GM12874 (cell line): ENCODE data around the gene TCF7L2.

Source experiments
- TF ChIP-seq, protein P1 (sequence below): IDR thresholded peaks from 2 replicates; pipeline ENCODE4 v1.5.1; 2011; ENCODE audit warnings: low read depth, mild to moderate bottlenecking, control low read depth, low read length, moderate library complexity; ENCODE audit not compliant: insufficient read depth

The TCF7L2 gene

DNA sequence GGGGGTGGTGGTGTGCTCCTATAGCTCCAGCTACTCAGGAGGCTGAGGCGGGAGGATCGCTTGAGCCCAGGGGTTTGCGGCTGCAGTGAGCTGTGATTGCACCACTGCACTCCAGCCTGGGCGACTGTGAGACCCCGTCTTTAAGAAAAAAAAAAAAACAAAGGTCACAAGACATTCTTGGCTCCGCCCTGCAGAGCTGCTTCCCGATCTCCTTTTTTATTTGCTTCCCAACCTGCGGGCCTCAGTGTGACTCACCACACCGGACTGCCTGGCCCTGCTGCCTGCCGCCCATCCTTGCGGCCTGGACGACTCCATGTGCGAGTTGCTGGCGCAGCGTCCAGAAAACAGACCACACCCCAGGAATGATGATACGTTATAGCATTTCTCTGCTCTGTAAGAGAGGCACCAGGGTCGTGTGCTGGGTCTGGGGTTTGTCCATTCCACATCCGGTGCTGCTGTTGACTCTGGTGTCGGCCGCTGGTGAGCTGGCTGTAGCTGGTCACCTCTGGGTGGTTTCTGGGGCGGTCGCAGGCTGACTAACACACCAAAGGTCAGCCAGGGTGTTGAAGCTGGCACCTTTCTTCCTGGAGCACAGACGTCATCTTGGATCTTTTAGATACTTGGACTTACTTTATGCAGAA, 123.6 kb downstream of the TCF7L2 start:
- TF ChIP-seq, protein P1, sequence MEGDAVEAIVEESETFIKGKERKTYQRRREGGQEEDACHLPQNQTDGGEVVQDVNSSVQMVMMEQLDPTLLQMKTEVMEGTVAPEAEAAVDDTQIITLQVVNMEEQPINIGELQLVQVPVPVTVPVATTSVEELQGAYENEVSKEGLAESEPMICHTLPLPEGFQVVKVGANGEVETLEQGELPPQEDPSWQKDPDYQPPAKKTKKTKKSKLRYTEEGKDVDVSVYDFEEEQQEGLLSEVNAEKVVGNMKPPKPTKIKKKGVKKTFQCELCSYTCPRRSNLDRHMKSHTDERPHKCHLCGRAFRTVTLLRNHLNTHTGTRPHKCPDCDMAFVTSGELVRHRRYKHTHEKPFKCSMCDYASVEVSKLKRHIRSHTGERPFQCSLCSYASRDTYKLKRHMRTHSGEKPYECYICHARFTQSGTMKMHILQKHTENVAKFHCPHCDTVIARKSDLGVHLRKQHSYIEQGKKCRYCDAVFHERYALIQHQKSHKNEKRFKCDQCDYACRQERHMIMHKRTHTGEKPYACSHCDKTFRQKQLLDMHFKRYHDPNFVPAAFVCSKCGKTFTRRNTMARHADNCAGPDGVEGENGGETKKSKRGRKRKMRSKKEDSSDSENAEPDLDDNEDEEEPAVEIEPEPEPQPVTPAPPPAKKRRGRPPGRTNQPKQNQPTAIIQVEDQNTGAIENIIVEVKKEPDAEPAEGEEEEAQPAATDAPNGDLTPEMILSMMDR: no peak

DNA sequence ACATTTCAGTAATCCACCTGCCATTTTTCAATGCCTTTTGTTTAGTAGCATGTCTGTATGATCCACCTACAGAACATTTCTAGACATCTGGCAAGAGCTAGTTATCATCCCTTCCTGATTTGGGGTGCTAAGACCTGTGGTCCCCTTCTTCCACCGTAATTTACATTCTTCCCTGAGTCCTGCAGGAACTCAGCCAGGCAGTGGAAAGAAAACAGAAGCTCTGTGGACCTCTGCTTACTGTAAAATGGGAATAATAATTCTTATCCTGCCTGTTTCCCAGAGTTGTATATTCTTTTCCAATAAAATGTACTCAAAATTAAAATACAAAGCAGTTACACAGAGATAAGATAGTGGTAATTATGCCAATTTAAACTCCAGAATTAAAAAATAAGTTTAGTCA, 126.9 kb downstream of the TCF7L2 start:
- TF ChIP-seq, protein P1: no peak

DNA sequence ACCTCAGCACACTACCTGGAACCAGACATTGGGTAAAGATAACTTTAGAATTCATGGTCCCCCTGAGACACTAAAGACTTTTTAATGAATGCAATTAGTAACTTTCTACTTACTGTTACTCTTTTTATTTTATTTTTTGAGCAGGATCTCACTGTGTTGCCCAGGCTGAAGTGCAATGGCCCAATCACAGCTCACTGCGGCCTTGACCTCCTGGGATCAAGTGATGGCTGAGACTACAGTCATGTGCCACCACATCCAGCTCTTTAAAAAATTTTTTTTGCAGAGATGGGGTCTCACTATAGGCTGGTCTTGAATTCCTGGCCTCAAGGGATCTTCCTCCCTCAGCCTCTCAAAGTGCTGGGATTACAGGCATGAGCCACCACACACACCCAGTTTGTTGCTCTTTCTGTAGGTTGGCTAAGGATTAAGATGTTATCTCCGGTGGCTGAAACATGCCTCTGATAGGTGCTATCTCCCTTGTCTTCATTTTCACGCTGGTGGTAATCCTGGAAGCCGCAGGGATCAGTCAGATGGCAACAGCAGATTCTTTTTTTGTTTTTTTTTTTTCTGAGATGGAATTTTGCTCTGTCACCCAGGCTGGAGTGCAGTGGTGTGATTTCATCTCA, 128.3 kb downstream of the TCF7L2 start:
- TF ChIP-seq, protein P1: no peak

DNA sequence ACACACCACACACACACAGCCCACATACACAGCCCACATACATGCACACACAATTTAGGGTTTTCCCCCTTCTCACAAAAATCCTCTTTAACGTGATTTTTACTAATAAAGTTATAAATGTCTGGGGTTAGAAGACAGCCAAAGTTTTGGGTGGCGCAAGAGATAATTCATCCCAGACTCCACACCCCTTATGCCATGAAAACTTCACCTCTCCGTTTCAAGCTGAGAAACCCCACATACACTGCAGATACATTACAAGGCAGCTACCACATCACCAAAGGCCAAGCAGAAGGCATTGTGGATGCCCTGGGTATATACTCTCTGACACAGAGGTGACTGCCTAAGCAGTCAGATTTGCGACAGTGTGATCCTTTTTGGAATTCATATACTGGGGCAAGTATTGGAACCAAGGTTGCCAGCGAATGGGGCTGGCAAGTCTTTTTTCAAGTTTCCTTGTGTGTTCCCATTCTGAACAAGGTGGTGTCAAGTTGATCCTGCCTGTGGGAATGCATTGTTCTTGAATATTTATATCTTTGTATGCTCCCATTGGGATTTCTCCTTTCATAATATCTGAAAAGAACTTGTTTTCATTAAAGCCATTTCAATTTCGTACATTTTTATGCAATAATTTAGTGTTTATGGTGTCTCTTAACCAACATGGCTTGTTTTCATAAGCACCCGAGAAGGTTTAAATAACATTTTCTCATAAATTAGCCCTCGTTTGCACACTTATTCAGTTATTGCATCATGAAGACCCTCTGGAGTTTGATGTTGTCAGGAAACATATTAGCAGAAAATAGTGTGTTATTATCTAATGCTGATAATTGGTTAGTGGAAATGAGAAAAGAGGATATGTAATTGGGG, 130.2 kb downstream of the TCF7L2 start:
- TF ChIP-seq, protein P1: no peak

DNA sequence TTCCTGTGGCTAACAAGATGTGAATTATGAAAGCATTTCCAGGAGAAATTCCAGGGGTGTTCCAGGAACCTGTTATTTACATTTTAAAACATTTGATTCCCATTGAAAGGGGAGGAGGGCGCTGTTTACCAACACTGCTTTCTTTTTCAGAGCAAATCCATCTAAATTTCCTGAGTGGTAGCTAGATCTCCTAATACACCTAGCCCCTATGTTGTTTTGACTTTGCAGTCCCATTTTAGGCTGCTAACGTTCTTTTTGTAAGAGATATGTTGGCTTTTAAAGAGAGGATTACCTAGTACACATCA, 130.8 kb downstream of the TCF7L2 start:
- TF ChIP-seq, protein P1: no peak

DNA sequence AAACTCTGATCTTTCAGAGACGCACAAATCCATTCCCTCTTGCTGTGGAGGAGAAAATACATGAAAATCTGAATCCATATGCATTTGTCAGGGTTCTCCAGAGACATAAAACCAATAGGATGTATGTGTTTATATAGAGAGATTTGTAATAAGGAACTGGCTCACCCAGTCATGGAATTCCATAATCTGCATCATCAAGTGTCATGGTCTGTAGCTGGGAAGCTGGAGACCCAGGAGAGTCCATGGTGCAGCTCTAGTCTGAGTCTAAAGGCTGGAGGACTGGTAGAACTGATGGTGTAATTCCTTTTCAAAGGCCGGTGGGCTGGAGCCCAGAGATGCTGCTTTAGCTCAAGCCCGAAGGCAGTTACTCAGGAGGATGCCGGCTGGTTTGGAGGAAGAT, 134.0 kb downstream of the TCF7L2 start:
- TF ChIP-seq, protein P1: no peak

DNA sequence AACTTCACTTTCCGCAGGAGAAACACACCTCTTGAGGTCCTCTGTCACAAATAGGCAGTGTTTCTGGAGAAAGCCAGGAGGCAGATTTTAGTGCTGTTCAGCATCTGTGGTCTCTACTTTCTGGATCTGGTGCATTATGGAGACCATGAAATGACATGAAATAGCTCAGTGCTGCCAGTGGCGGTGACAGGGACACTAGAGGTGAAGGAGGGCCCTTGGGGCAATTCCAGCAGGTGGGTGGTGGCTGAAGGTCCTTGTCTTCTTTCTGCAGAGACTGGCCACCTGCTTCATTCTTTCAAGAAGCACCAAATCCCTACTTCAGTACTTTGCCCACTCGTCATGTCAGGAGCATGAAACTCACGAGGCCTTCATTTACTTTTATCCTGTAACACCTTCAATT, 135.7 kb downstream of the TCF7L2 start:
- TF ChIP-seq, protein P1: no peak
